VCaP (cell line): ENCODE data around the gene LHX3.

Source experiments
- H3K27ac ChIP-seq: fragments of 450-650 bp; 2 replicates; pipeline ENCODE4 v1.5.1; 2017
- TF ChIP-seq, protein P1 (sequence below): fragments of 450-650 bp; conservative IDR thresholded peaks from 2 replicates; pipeline ENCODE4 v1.5.1; 2017; ENCODE audit warnings: mild to moderate bottlenecking, moderate library complexity

Gene LHX3

DNA sequence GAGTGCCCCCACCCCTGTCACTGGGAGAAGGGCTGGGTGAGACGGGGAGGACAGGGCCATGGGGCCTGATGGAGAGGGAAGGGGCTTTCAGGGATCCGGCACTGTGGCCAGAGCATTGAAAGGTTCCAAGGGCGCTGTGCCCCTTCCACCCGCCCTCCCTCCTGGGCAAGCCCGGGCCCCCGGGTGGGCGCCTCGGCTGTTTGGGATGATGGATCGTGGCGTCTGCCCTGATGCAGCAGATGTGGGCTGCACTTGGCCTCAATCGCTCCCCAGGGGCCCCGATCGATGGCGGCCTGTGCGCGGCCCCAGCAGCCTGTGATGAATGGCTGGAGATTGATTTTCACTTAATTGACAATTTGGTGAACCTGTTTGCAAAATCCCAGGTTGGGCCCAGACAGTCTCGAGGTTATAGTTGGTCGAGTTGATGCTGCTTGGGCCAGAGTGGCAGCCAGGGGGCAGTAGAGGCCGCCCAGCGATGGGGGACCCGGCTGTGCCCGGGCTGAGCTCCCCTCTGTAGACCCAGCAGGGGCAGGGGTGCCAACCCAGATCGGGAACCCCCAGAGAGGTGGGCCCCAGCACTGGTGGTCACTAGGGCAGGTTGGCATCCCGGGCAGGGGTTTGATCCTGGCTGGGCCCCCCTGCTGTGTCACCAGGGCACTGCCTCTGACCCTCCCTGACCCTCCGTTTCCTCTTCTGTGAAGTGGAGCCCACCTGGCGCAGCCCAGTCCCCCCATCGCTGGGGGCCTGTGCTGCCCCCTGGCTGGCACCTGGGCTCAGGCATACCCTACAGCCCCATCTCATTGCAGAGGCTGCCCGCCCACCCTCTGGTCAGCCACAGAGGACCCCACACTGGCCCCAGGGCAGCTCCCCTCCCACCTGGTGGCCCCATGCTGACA is 34.7 kb downstream of the LHX3 start:
- TF ChIP-seq, protein P1, sequence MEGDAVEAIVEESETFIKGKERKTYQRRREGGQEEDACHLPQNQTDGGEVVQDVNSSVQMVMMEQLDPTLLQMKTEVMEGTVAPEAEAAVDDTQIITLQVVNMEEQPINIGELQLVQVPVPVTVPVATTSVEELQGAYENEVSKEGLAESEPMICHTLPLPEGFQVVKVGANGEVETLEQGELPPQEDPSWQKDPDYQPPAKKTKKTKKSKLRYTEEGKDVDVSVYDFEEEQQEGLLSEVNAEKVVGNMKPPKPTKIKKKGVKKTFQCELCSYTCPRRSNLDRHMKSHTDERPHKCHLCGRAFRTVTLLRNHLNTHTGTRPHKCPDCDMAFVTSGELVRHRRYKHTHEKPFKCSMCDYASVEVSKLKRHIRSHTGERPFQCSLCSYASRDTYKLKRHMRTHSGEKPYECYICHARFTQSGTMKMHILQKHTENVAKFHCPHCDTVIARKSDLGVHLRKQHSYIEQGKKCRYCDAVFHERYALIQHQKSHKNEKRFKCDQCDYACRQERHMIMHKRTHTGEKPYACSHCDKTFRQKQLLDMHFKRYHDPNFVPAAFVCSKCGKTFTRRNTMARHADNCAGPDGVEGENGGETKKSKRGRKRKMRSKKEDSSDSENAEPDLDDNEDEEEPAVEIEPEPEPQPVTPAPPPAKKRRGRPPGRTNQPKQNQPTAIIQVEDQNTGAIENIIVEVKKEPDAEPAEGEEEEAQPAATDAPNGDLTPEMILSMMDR, result peak; percentile 85
- H3K27ac ChIP-seq, result no peak overlapping the region

DNA sequence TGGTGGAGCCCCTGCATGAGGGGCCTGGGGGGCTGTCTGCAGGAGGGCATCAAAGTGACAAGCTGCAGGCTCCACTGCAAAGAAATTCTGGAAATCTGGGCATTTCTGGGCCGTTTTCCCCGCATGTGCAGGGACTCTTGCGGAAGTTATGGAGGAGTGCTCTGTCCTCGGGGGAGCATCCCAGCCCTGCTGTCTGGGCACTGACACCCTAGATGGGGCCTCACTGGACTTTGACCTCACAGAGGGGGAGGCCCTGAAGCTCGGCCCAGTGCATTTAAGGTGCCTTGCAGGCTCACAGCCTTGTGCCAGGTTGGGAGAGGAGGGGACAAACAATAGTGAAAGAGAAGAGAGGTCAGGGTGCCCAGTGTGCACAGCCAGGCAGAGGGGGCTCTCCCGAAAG is 35.4 kb downstream of the LHX3 start:
- TF ChIP-seq, protein P1, result no peak
- no peak overlapping the region for H3K27ac ChIP-seq

DNA sequence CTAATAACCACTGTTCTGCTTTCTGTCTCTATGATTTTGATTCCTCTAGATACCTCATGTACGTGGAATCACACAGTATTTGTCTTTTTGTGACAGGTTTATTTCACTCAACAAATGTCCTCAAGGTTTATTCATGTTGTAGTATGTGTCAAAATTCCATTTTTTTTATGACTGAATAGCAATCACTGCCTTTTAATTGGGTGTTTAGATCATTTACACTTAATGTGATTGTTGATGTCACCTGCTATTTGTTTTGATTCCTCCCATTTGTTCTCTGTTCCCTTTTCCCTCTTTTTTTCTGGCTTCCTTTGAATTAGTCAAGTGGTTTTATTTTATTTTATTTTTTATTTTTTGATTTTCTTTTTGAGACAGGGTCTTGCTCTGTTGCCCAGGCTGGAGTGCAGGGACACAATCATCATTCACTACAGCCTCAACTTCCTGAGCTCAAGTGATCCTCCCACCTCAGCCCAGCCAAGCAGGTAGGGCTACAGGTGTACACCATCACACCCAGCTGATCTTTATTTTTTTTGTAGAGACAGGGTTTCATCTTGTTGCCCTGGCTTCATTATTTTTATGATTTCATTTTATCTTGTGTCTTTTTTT is 41.6 kb downstream of the LHX3 start:
- TF ChIP-seq, protein P1, result no peak
- no peak overlapping the region for H3K27ac ChIP-seq

DNA sequence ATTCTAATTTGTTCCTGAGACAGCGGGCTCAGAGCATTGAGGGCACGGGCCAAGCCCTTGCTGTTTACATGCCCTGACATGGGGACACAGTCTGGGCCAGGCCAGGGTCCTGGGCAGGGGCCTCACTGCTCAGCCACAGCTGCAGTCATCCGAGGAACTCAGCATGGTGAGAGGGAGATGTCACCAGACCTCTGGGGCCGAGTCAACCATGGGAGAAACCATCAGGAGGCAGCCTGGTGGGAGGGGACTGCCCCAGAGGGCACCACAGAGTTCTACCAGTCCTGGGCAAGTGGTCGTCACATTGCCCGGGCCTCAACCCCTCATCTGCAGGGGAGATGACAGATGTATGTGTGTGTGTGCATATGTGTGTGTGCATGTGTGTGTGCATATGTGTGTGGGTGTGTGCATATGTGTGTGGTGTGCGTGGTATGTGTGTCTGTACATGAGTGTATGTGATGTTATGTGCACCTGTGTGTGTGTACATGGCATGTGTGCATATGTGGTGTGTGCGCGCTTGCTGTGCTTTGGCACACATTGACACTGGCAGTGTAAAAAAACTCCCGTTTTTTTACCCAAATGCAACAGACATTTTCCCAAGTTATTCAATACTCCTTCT is 43.8 kb downstream of the LHX3 start:
- H3K27ac ChIP-seq, result no peak overlapping the region
- TF ChIP-seq, protein P1, result no peak

DNA sequence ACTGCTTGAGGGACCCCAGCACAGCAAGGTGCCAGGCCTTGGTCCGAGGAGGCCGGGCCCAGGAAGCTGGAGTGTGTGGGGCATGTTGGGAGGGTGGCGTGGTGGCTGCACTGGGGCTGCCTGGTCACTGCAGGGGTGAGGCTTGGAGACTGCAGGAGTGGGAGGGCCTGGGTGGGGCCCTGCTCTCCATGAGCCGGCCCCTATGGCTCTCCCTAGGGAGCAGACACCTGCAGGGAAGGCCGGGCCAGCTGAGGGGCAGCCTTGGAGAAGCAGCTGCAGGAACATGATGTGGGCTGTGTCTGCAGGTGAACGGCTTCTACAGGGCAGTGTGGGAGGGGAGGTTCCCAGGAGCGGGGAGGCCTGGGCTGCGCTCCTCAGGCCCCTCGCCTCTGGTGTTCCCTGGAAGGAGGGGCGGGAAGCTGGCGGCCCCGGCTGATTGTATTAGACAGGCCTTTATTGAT is 44.5 kb downstream of the LHX3 start:
- TF ChIP-seq, protein P1, result no peak
- no peak overlapping the region for H3K27ac ChIP-seq

DNA sequence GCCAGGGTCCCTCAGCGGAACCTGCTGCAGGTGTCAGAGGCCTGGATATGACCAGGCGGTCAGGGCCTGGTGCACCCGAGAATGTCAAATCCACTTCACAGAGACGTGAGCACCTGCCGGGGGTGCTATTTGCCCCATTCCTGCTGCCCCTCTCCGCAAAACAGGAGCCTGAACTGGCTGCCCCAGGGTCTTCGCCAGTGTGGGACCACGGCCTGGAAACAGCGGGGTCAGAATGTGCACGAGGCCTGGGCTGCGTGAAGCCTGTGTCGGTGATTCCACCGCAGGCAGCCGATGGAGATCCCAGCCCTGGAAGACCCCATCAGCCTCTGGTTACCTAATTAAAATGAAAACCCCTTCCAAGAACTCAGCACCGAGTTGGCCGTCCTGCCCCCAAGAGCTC is 45.1 kb downstream of the LHX3 start:
- H3K27ac ChIP-seq, result no peak overlapping the region

More for the DNA sequence above, 45.1 kb downstream of the LHX3 start:
- TF ChIP-seq, protein P1, result no peak
